ENCODE data around the gene PCSK9.

PCSK9 gene

DNA sequence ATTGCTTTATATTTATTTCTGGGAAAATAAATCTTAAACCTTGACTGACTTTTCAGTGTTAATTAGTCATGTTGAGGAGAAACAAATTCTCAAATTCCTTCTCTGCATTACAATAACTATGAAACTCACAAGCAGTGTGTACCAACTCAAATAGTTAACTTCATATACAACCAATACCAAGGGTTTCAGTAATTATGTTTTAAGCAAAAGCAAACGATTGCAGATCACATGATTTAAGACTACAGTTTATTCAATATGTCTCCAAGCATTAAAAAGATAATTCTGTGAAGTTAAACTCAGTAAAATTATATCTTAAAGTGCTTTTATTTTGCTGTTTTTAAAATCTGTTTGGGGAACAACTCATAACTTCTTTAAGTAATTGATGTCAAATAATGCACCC lies 28.6 kb downstream of the PCSK9 start:
- no peak overlapping the region for H3K4me3 ChIP-seq (ENCODE audit: low read depth, low read length)
- no peaks in the 10 kb centered on the region for H3K79me2 ChIP-seq (ENCODE audit: control insufficient read depth, insufficient read depth, low read length, unreplicated experiment)
- no peak overlapping the region for H2AFZ ChIP-seq (ENCODE audit: low read length, unreplicated experiment)
- H3K36me3 ChIP-seq (ENCODE audit: insufficient read depth, low read length) = peaks cover 18% of the 10 kb centered on the region
- no peaks in the 10 kb centered on the region for H3K4me1 ChIP-seq (ENCODE audit: control insufficient read depth, insufficient read depth, low read length, unreplicated experiment)
- no peaks in the 10 kb centered on the region for H3K27me3 ChIP-seq (ENCODE audit: insufficient read depth, low read length)
- H3K27ac ChIP-seq (ENCODE audit: low read depth, low read length) = no peak overlapping the region

- Histone ChIP-seq H3K36me3 (ENCODE audit: insufficient read depth, low read length) (peaks cover 20% of the 10 kb centered on the region), H3K4me1 (ENCODE audit: control insufficient read depth, insufficient read depth, low read length, unreplicated experiment) (no peaks in the 10 kb centered on the region), H3K27ac (ENCODE audit: low read depth, low read length) (no peak overlapping the region), H3K4me3 (ENCODE audit: low read depth, low read length) (no peak overlapping the region), H2AFZ (ENCODE audit: low read length, unreplicated experiment) (no peak overlapping the region), H3K27me3 (ENCODE audit: insufficient read depth, low read length) (no peaks in the 10 kb centered on the region), H3K79me2 (ENCODE audit: control insufficient read depth, insufficient read depth, low read length, unreplicated experiment) (no peaks in the 10 kb centered on the region)
Observed at GRCh38 chr1:55068638-55069037, 29.3 kb downstream of the PCSK9 start.

- no peak overlapping the region for H2AFZ ChIP-seq (ENCODE audit: low read length, unreplicated experiment)
- H3K4me3 ChIP-seq (ENCODE audit: low read depth, low read length) = no peak overlapping the region
- H3K27me3 ChIP-seq (ENCODE audit: insufficient read depth, low read length) = no peaks in the 10 kb centered on the region
- H3K27ac ChIP-seq (ENCODE audit: low read depth, low read length) = no peak overlapping the region
- no peaks in the 10 kb centered on the region for H3K4me1 ChIP-seq (ENCODE audit: control insufficient read depth, insufficient read depth, low read length, unreplicated experiment)
- no peaks in the 10 kb centered on the region for H3K79me2 ChIP-seq (ENCODE audit: control insufficient read depth, insufficient read depth, low read length, unreplicated experiment)
- peaks cover 21% of the 10 kb centered on the region for H3K36me3 ChIP-seq (ENCODE audit: insufficient read depth, low read length)
Observed at GRCh38 chr1:55069280-55069679, 29.9 kb downstream of the PCSK9 start.

DNA sequence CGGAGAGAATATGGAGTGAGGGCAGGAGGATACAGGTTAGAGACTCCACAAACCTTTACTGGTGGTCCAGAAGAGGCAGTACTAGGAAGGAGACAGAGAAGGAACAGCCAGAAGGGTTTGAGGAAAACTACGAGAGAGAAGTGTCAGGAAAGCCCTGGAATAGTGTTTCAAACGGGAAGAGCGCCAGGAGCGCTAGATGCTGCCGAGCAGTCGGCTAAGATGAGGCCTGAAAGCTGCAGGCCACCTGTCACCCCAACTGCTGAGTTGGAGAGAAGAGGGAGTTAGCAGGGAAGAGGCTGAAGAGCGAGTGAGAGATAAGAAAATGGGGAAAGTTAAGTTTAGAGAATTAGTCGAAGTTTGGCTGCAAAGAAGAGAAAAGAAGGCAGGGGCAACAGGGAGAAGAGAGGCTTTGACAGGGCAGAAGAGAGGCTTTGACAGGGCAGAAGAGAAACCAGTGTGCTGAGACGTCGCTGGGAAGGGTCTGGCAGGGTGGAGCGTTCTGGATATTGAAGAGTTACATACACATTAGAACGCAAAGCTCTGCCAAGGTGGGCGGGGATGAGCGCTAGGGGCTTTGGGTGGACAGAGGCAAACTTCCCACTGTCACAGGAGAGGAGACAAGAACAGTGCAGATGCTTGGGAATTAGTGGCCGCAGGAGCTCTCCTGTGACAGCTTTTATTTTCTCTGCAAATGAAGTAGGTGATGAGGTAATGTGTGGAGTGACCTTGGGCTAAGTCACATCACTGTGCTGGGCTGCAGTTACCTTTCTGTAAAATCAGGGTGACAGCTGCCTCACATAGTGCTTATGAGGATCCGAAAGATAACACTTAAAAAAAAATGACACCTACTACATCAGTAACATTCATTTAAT lies 31.2 kb downstream of the PCSK9 start:
- Histone ChIP-seq H3K4me3 (ENCODE audit: low read depth, low read length) (no peak overlapping the region), H3K79me2 (ENCODE audit: control insufficient read depth, insufficient read depth, low read length, unreplicated experiment) (no peaks in the 10 kb centered on the region), H3K27me3 (ENCODE audit: insufficient read depth, low read length) (no peaks in the 10 kb centered on the region), H2AFZ (ENCODE audit: low read length, unreplicated experiment) (no peak overlapping the region), H3K27ac (ENCODE audit: low read depth, low read length) (no peak overlapping the region), H3K4me1 (ENCODE audit: control insufficient read depth, insufficient read depth, low read length, unreplicated experiment) (no peaks in the 10 kb centered on the region), H3K36me3 (ENCODE audit: insufficient read depth, low read length) (peaks cover 21% of the 10 kb centered on the region)

GRCh38 chr1:55071477-55071876 lies 32.1 kb downstream of the PCSK9 start:
- Histone ChIP-seq H3K36me3 (ENCODE audit: insufficient read depth, low read length) (peaks cover 26% of the 10 kb centered on the region), H3K4me1 (ENCODE audit: control insufficient read depth, insufficient read depth, low read length, unreplicated experiment) (no peaks in the 10 kb centered on the region), H3K79me2 (ENCODE audit: control insufficient read depth, insufficient read depth, low read length, unreplicated experiment) (no peaks in the 10 kb centered on the region), H2AFZ (ENCODE audit: low read length, unreplicated experiment) (no peak overlapping the region), H3K27me3 (ENCODE audit: insufficient read depth, low read length) (no peaks in the 10 kb centered on the region), H3K4me3 (ENCODE audit: low read depth, low read length) (no peak overlapping the region), H3K27ac (ENCODE audit: low read depth, low read length) (no peak overlapping the region)

DNA sequence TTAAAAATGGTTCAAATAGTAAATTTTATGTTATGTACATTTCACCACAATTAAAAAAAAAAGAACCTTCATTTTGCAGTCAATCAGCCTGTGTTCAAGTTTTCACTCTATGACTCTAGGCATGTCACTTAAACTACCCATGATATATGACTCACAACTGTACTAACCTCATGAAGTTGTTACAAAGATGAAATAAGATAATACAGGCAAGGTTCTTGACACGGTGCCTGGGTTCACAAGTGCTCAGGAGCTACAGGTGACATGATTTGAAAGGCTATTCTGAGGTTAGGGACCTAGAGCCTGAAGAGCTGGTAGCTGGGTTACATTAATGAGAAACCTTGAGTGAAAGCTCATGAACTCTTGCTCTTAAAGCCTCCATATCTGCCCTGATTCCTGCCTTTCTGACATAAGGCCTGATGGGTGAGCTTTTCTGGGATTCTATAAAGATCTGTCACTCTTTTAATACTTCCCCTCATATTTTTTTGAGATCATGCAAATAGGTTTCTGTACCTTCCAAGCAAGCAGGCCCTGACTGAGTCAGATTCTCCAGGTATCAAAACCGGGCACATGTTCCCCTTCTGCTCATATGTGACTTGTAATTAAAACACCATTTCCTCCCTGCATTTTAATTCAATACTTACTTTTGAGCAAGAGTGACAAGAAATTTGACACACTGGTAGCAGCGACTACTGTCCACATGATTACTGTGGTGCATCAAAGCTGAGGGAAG lies 34.0 kb downstream of the PCSK9 start:
- Histone ChIP-seq H3K4me3 (ENCODE audit: low read depth, low read length) (no peak overlapping the region), H3K27ac (ENCODE audit: low read depth, low read length) (no peak overlapping the region), H3K36me3 (ENCODE audit: insufficient read depth, low read length) (peaks cover 24% of the 10 kb centered on the region), H3K4me1 (ENCODE audit: control insufficient read depth, insufficient read depth, low read length, unreplicated experiment) (no peaks in the 10 kb centered on the region), H3K79me2 (ENCODE audit: control insufficient read depth, insufficient read depth, low read length, unreplicated experiment) (no peaks in the 10 kb centered on the region), H3K27me3 (ENCODE audit: insufficient read depth, low read length) (no peaks in the 10 kb centered on the region), H2AFZ (ENCODE audit: low read length, unreplicated experiment) (no peak overlapping the region)

GRCh38 chr1:55074455-55074854 lies 35.1 kb downstream of the PCSK9 start:
- Histone ChIP-seq H3K36me3 (ENCODE audit: insufficient read depth, low read length) (peaks cover 24% of the 10 kb centered on the region), H3K27me3 (ENCODE audit: insufficient read depth, low read length) (no peaks in the 10 kb centered on the region), H3K27ac (ENCODE audit: low read depth, low read length) (no peak overlapping the region), H2AFZ (ENCODE audit: low read length, unreplicated experiment) (no peak overlapping the region), H3K79me2 (ENCODE audit: control insufficient read depth, insufficient read depth, low read length, unreplicated experiment) (no peaks in the 10 kb centered on the region), H3K4me3 (ENCODE audit: low read depth, low read length) (no peak overlapping the region), H3K4me1 (ENCODE audit: control insufficient read depth, insufficient read depth, low read length, unreplicated experiment) (no peaks in the 10 kb centered on the region)

GRCh38 chr1:55076356-55076755 lies 37.0 kb downstream of the PCSK9 start:
- H3K4me1 ChIP-seq (ENCODE audit: control insufficient read depth, insufficient read depth, low read length, unreplicated experiment) = peaks cover 7% of the 10 kb centered on the region
- H3K36me3 ChIP-seq (ENCODE audit: insufficient read depth, low read length) = peaks cover 29% of the 10 kb centered on the region
- no peak overlapping the region for H3K4me3 ChIP-seq (ENCODE audit: low read depth, low read length)
- H2AFZ ChIP-seq (ENCODE audit: low read length, unreplicated experiment) = no peak overlapping the region
- no peaks in the 10 kb centered on the region for H3K27me3 ChIP-seq (ENCODE audit: insufficient read depth, low read length)
- no peak overlapping the region for H3K27ac ChIP-seq (ENCODE audit: low read depth, low read length)
- H3K79me2 ChIP-seq (ENCODE audit: control insufficient read depth, insufficient read depth, low read length, unreplicated experiment) = no peaks in the 10 kb centered on the region

DNA sequence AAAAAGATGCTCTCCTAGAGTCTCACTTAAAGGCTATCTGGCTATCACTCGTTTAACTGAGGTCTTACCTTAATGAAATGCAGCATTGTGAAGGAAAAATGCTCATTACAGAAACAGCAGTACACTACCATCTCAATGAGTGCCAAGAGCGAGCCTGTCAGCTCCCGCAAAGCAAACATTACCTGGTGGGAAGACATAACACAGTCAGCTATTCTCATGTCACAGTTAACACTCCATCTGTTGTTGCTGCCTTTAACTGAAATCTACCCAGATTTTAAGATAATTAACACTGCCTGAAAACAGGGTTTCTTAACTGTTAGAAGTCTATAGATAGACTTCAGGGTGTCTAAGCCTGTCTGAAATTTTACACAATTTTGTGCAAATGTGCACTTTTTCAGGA lies 39.1 kb downstream of the PCSK9 start:
- Histone ChIP-seq H3K4me3 (ENCODE audit: low read depth, low read length) (no peak overlapping the region), H3K27me3 (ENCODE audit: insufficient read depth, low read length) (no peaks in the 10 kb centered on the region), H3K27ac (ENCODE audit: low read depth, low read length) (no peak overlapping the region), H3K4me1 (ENCODE audit: control insufficient read depth, insufficient read depth, low read length, unreplicated experiment) (peaks cover 15% of the 10 kb centered on the region), H3K36me3 (ENCODE audit: insufficient read depth, low read length) (peaks cover 21% of the 10 kb centered on the region), H3K79me2 (ENCODE audit: control insufficient read depth, insufficient read depth, low read length, unreplicated experiment) (no peaks in the 10 kb centered on the region), H2AFZ (ENCODE audit: low read length, unreplicated experiment) (no peak overlapping the region)

GRCh38 chr1:55079651-55080050 lies 40.3 kb downstream of the PCSK9 start:
- no peaks in the 10 kb centered on the region for H3K79me2 ChIP-seq (ENCODE audit: control insufficient read depth, insufficient read depth, low read length, unreplicated experiment)
- H3K27me3 ChIP-seq (ENCODE audit: insufficient read depth, low read length) = no peaks in the 10 kb centered on the region
- peaks cover 21% of the 10 kb centered on the region for H3K36me3 ChIP-seq (ENCODE audit: insufficient read depth, low read length)
- peaks cover 15% of the 10 kb centered on the region for H3K4me1 ChIP-seq (ENCODE audit: control insufficient read depth, insufficient read depth, low read length, unreplicated experiment)
- H3K4me3 ChIP-seq (ENCODE audit: low read depth, low read length) = no peak overlapping the region
- H3K27ac ChIP-seq (ENCODE audit: low read depth, low read length) = no peak overlapping the region
- no peak overlapping the region for H2AFZ ChIP-seq (ENCODE audit: low read length, unreplicated experiment)

Measured in ACC112 (cell line).